Astrocyte (in vitro differentiated cells and primary cell): Measurements from ENCODE around the gene ACTL7A. TPM values are rescaled to one million over a fixed set of nuclear protein-coding genes. Genes with fewer than 3 reads are reported as not detected.

Source experiments
- DNase-seq: peaks from one replicate; pipeline ENCODE4 v3.0.0-alpha.2; 2010; ENCODE audit warnings: low read depth
- FAIRE-seq: peaks from 2 replicates; lab custom pipeline; 2011; peaks lifted over from hg19 to GRCh38; lab: Jason Lieb, UNC
- H2AFZ ChIP-seq: 2 replicates; pipeline ENCODE4 v1.6.0; 2012; ENCODE audit warnings: low read depth, low read length, inconsistent platforms
- H3K27ac ChIP-seq: 2 replicates; pipeline ENCODE4 v1.5.1; 2011; ENCODE audit warnings: low read depth, low read length, inconsistent platforms
- H3K27me3 ChIP-seq: 2 replicates; pipeline ENCODE4 v1.6.0; 2011; ENCODE audit warnings: low read length, inconsistent platforms; ENCODE audit not compliant: insufficient read depth
- H3K36me3 ChIP-seq: 2 replicates; pipeline ENCODE4 v1.5.1; 2011; ENCODE audit warnings: low read length, inconsistent platforms; ENCODE audit not compliant: insufficient read depth
- H3K4me1 ChIP-seq: 2 replicates; pipeline ENCODE4 v1.5.1; 2011; ENCODE audit warnings: low read length, inconsistent platforms; ENCODE audit not compliant: insufficient read depth
- H3K4me2 ChIP-seq: 2 replicates; pipeline ENCODE4 v1.6.0; 2012; ENCODE audit warnings: low read length, inconsistent platforms
- H3K4me3 ChIP-seq: 2 replicates; pipeline ENCODE4 v1.5.1; 2011; ENCODE audit warnings: low read depth, mild to moderate bottlenecking, low read length, inconsistent platforms; ENCODE audit not compliant: insufficient read depth
- H3K79me2 ChIP-seq: 2 replicates; pipeline ENCODE4 v1.6.0; 2012; ENCODE audit warnings: mild to moderate bottlenecking, low read length, inconsistent platforms; ENCODE audit not compliant: insufficient read depth
- H3K9ac ChIP-seq: 2 replicates; pipeline ENCODE4 v1.6.0; 2012; ENCODE audit warnings: mild to moderate bottlenecking, low read length, inconsistent platforms
- H3K9me3 ChIP-seq: 2 replicates; pipeline ENCODE4 v1.5.1; 2012; ENCODE audit warnings: low read depth, mild to moderate bottlenecking, low read length, inconsistent platforms; ENCODE audit not compliant: insufficient read depth
- H4K20me1 ChIP-seq: 2 replicates; pipeline ENCODE4 v1.6.0; 2012; ENCODE audit warnings: low read length, inconsistent platforms; ENCODE audit not compliant: insufficient read depth
- H3K27ac Mint-ChIP-seq: one replicate; pipeline ENCODE4 v1.8.0; 2021; ENCODE audit warnings: mild to moderate bottlenecking, mixed read lengths; ENCODE audit not compliant: unreplicated experiment
- H3K27me3 Mint-ChIP-seq: one replicate; pipeline ENCODE4 v1.8.0; 2021; ENCODE audit warnings: low read depth, mixed read lengths; ENCODE audit not compliant: unreplicated experiment
- H3K36me3 Mint-ChIP-seq: one replicate; pipeline ENCODE4 v1.8.0; 2021; ENCODE audit warnings: low read depth, mixed read lengths; ENCODE audit not compliant: unreplicated experiment
- H3K4me1 Mint-ChIP-seq: one replicate; pipeline ENCODE4 v1.8.0; 2021; ENCODE audit warnings: low read depth, mixed read lengths; ENCODE audit not compliant: unreplicated experiment
- H3K4me3 Mint-ChIP-seq: one replicate; pipeline ENCODE4 v1.8.0; 2021; ENCODE audit warnings: mild to moderate bottlenecking, moderate library complexity, mixed read lengths; ENCODE audit not compliant: unreplicated experiment
- H3K9me3 Mint-ChIP-seq: one replicate; pipeline ENCODE4 v1.8.0; 2021; ENCODE audit warnings: mild to moderate bottlenecking, mixed read lengths; ENCODE audit not compliant: unreplicated experiment
- EZH2 ChIP-seq: IDR thresholded peaks from 2 replicates; pipeline ENCODE4 v1.6.1; 2012; ENCODE audit warnings: mild to moderate bottlenecking, low read length, inconsistent platforms; ENCODE audit not compliant: insufficient read depth
- total RNA-seq: library from RNA; stranded (reverse); gene quantifications from 2 replicates; pipeline ENCODE4 v1.2.1, GENCODE V29; 2021
- TF ChIP-seq, protein P1 (sequence below): IDR thresholded peaks from 2 replicates; pipeline ENCODE4 v1.5.1; 2011; ENCODE audit warnings: low read depth, mild to moderate bottlenecking, inconsistent platforms, low read length, moderate library complexity; ENCODE audit not compliant: insufficient read depth

The ACTL7A gene
- total RNA-seq, 1 donor from 2014 or later, result not detected

GRCh38 chr9:108910402-108910801 is 48.3 kb downstream of the ACTL7A start:
- DNase-seq (no peak), FAIRE-seq (no peak)
- no peaks in the 10 kb centered on the region for H3K4me1 Mint-ChIP-seq
- no peaks in the 10 kb centered on the region for H3K4me1 ChIP-seq
- no peak overlapping the region for H3K4me2 ChIP-seq
- H2AFZ ChIP-seq, result no peak overlapping the region
- no peaks in the 10 kb centered on the region for H3K27me3 Mint-ChIP-seq
- no peaks in the 10 kb centered on the region for H3K79me2 ChIP-seq
- H3K27ac Mint-ChIP-seq, result no peak overlapping the region
- H3K9me3 Mint-ChIP-seq, result no peaks in the 10 kb centered on the region
- H3K27me3 ChIP-seq, result no peaks in the 10 kb centered on the region
- H3K36me3 Mint-ChIP-seq, result peaks cover 9% of the 10 kb centered on the region
- no peak overlapping the region for H3K9ac ChIP-seq
- H3K4me3 ChIP-seq, result no peak overlapping the region
- TF ChIP-seq, protein P1, sequence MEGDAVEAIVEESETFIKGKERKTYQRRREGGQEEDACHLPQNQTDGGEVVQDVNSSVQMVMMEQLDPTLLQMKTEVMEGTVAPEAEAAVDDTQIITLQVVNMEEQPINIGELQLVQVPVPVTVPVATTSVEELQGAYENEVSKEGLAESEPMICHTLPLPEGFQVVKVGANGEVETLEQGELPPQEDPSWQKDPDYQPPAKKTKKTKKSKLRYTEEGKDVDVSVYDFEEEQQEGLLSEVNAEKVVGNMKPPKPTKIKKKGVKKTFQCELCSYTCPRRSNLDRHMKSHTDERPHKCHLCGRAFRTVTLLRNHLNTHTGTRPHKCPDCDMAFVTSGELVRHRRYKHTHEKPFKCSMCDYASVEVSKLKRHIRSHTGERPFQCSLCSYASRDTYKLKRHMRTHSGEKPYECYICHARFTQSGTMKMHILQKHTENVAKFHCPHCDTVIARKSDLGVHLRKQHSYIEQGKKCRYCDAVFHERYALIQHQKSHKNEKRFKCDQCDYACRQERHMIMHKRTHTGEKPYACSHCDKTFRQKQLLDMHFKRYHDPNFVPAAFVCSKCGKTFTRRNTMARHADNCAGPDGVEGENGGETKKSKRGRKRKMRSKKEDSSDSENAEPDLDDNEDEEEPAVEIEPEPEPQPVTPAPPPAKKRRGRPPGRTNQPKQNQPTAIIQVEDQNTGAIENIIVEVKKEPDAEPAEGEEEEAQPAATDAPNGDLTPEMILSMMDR, result no peak
- TF ChIP-seq EZH2, result no peak
- no peaks in the 10 kb centered on the region for H4K20me1 ChIP-seq
- H3K27ac ChIP-seq, result no peak overlapping the region
- H3K36me3 ChIP-seq, result peaks cover 31% of the 10 kb centered on the region
- no peak overlapping the region for H3K4me3 Mint-ChIP-seq
- H3K9me3 ChIP-seq, result no peaks in the 10 kb centered on the region

DNA sequence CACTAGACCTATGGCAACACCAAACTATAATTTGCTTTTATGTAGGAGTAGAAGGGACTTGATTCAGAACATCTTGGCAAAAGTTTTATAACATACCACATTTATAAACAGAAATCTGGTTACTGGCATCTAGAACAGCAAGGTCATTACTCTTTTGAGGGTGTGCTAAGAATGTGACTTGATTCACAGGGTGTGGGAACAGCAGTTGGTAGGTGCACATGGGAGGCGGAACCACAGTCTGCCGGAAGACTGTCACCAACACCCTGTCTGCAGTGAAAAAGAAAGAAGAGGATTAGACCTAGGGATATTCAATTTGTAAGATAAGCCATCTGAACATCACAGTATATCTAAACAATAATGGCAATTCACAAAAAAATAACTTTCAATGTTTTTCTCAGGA is 48.8 kb downstream of the ACTL7A start:
- Histone ChIP-seq H3K27me3 (no peaks in the 10 kb centered on the region), H2AFZ (no peak overlapping the region), H3K4me1 (no peaks in the 10 kb centered on the region), H3K9ac (no peak overlapping the region), H3K4me3 (no peak overlapping the region), H3K4me2 (no peak overlapping the region), H3K36me3 (peaks cover 34% of the 10 kb centered on the region), H3K9me3 (no peaks in the 10 kb centered on the region), H3K79me2 (no peaks in the 10 kb centered on the region), H3K27ac (no peak overlapping the region), H4K20me1 (no peaks in the 10 kb centered on the region)
- Mint-ChIP-seq H3K9me3 (no peaks in the 10 kb centered on the region), H3K4me1 (no peaks in the 10 kb centered on the region), H3K27me3 (no peaks in the 10 kb centered on the region), H3K36me3 (peaks cover 9% of the 10 kb centered on the region), H3K27ac (no peak overlapping the region), H3K4me3 (no peak overlapping the region)
- TF ChIP-seq, protein P1, result no peak
- no peak for TF ChIP-seq EZH2
- FAIRE-seq (no peak), DNase-seq (no peak)

GRCh38 chr9:108911820-108912219 is 49.8 kb downstream of the ACTL7A start:
- no peaks in the 10 kb centered on the region for H3K4me1 Mint-ChIP-seq
- no peak overlapping the region for H3K4me3 ChIP-seq
- H3K9ac ChIP-seq, result no peak overlapping the region
- H2AFZ ChIP-seq, result no peak overlapping the region
- H3K36me3 Mint-ChIP-seq, result peaks cover 9% of the 10 kb centered on the region
- H3K27ac Mint-ChIP-seq, result no peak overlapping the region
- no peak overlapping the region for H3K27ac ChIP-seq
- no peaks in the 10 kb centered on the region for H4K20me1 ChIP-seq
- H3K36me3 ChIP-seq, result peaks cover 34% of the 10 kb centered on the region
- no peak overlapping the region for H3K4me2 ChIP-seq
- no peak for FAIRE-seq
- no peaks in the 10 kb centered on the region for H3K79me2 ChIP-seq
- no peak for DNase-seq
- no peak for TF ChIP-seq EZH2
- TF ChIP-seq, protein P1, result no peak
- H3K27me3 ChIP-seq, result no peaks in the 10 kb centered on the region
- H3K9me3 ChIP-seq, result no peaks in the 10 kb centered on the region
- H3K4me1 ChIP-seq, result no peaks in the 10 kb centered on the region
- H3K27me3 Mint-ChIP-seq, result no peaks in the 10 kb centered on the region
- no peaks in the 10 kb centered on the region for H3K9me3 Mint-ChIP-seq
- H3K4me3 Mint-ChIP-seq, result no peak overlapping the region

Other genes with a start within 250 kb of the ACTL7A start
- not detected in 2 replicates for gene ACTL7B, start 6.3 kb upstream of the ACTL7A start, total RNA-seq
- 20.7 and 23.4 TPM in 2 replicates for gene ELP1, start 71.9 kb downstream of the ACTL7A start, total RNA-seq
- 16.3 and 16.7 TPM in 2 replicates for gene ABITRAM, start 72.1 kb downstream of the ACTL7A start, total RNA-seq
- 25.5 and 35.1 TPM in 2 replicates for gene CTNNAL1, start 151.2 kb downstream of the ACTL7A start, total RNA-seq